Endothelial cell of umbilical vein (primary cell): ENCODE results near the gene ZBTB7B. TPM values are rescaled to one million over a fixed set of nuclear protein-coding genes. Genes with fewer than 3 reads are reported as not detected.

Experiments
- BruUV-seq: library from RNA; stranded (reverse); fragments of 400-500 nt; replicated peaks from 2 replicates; lab custom pipeline; 2021; lab: Mats Ljungman, UMichigan
- CTCF ChIA-PET: fragments of 300-600, 350-600 bp; sonication (Branson Sonifier 250); formaldehyde crosslinking; loops from one replicate; lab custom pipeline; 2021; ENCODE audit warnings: antibody characterized with exemption, inconsistent platforms; lab: Charles Lee
- POLR2A ChIA-PET: fragments of 300-600, 350-600 bp; sonication (Branson Sonifier 250); formaldehyde crosslinking; loops from one replicate; lab custom pipeline; 2021; ENCODE audit warnings: antibody characterized with exemption, inconsistent platforms; lab: Charles Lee
- DNase-seq: peaks from one replicate; pipeline ENCODE4 v3.0.0-alpha.2; 2011; ENCODE audit warnings: low read depth, low spot score
- FAIRE-seq: peaks from 2 replicates; lab custom pipeline; 2011; peaks lifted over from hg19 to GRCh38; lab: Jason Lieb, UNC
- H2AFZ ChIP-seq: 2 replicates; pipeline ENCODE4 v1.6.0; 2012; ENCODE audit warnings: low read depth, low read length, control low read depth, inconsistent platforms
- H3K27ac ChIP-seq: 2 replicates; pipeline ENCODE4 v1.5.1; 2011; ENCODE audit warnings: low read depth, mild to moderate bottlenecking, control low read depth, low read length, moderate library complexity; ENCODE audit not compliant: insufficient read depth
- H3K27me3 ChIP-seq, 2 experiments: 2 replicates each; pipeline versions ENCODE4 v1.6.0 to v1.6.1; 2011; ENCODE audit warnings: low read length in 2 of 2, mixed read lengths in 1 of 2; ENCODE audit not compliant: control insufficient read depth in 2 of 2, insufficient read depth in 2 of 2
- H3K36me3 ChIP-seq, 2 experiments: 2 replicates in 1 of 2; 3 replicates in 1 of 2; pipeline ENCODE4 v1.5.1; 2011; ENCODE audit warnings: low read length in 2 of 2, mild to moderate bottlenecking in 1 of 2, moderate library complexity in 1 of 2; ENCODE audit not compliant: control insufficient read depth in 2 of 2, insufficient read depth in 2 of 2; ENCODE audit errors: extremely low read depth in 1 of 2
- H3K4me1 ChIP-seq: 3 replicates; pipeline ENCODE4 v1.5.1; 2011; ENCODE audit warnings: mild to moderate bottlenecking, low read length; ENCODE audit not compliant: control insufficient read depth, insufficient read depth; ENCODE audit errors: extremely low read depth
- H3K4me2 ChIP-seq: 2 replicates; pipeline ENCODE4 v1.6.1; 2011; ENCODE audit warnings: low read length, control low read depth, mixed read lengths; ENCODE audit not compliant: insufficient read depth
- H3K4me3 ChIP-seq, 3 experiments: fragments of 200-600 bp in 1 of 3; sonication (generic), shearing (Covaris generic) in 1 of 3; replicated peaks in 1 of 3; 2 replicates each; pipeline ENCODE4 v1.5.1; 2011 to 2016; ENCODE audit warnings: control low read depth in 3 of 3, low read length in 3 of 3, mild to moderate bottlenecking in 2 of 3, inconsistent platforms in 1 of 3, low read depth in 1 of 3, moderate library complexity in 1 of 3; ENCODE audit not compliant: insufficient read depth in 1 of 3
- H3K79me2 ChIP-seq: 2 replicates; pipeline ENCODE4 v1.6.0; 2012; ENCODE audit warnings: low read length, inconsistent platforms; ENCODE audit not compliant: control insufficient read depth, insufficient read depth
- H3K9ac ChIP-seq: replicated peaks from 2 replicates; pipeline ENCODE3; 2011; ENCODE audit warnings: low read length, control low read depth; ENCODE audit not compliant: insufficient read depth; ENCODE audit errors: extremely low read depth
- H3K9me1 ChIP-seq: replicated peaks from 3 replicates; pipeline ENCODE4 v1.6.0; 2011; ENCODE audit warnings: mild to moderate bottlenecking, low read length; ENCODE audit not compliant: control insufficient read depth, insufficient read depth; ENCODE audit errors: extremely low read depth
- H3K9me3 ChIP-seq: replicated peaks from 2 replicates; pipeline ENCODE4 v1.5.1; 2012; ENCODE audit warnings: low read length, inconsistent platforms; ENCODE audit not compliant: control insufficient read depth, insufficient read depth
- H4K20me1 ChIP-seq: replicated peaks from 2 replicates; pipeline ENCODE3; 2011; ENCODE audit warnings: mild to moderate bottlenecking, low read length; ENCODE audit not compliant: control insufficient read depth, insufficient read depth; ENCODE audit errors: extremely low read depth
- CTCF ChIP-seq, 2 donors: IDR thresholded peaks; 1 replicate in 1 of 2; 2 replicates in 1 of 2; pipeline ENCODE4 v1.5.1; 2011; ENCODE audit warnings: low read length in 2 of 2, mild to moderate bottlenecking in 2 of 2, moderate library complexity in 2 of 2, control low read depth in 1 of 2, inconsistent platforms in 1 of 2, low read depth in 1 of 2; ENCODE audit not compliant: insufficient read depth in 1 of 2; ENCODE audit errors: extremely low read depth in 1 of 2
- EZH2 ChIP-seq: IDR thresholded peaks from 2 replicates; pipeline ENCODE4 v1.6.1; 2012; ENCODE audit warnings: borderline replicate concordance, low read depth, mild to moderate bottlenecking, moderate library complexity, low read length, inconsistent platforms; ENCODE audit not compliant: severe bottlenecking
- JUN ChIP-seq: IDR thresholded peaks from 2 replicates; pipeline ENCODE4 v1.6.1; 2011; ENCODE audit warnings: borderline replicate concordance, low read depth; ENCODE audit not compliant: insufficient read length, insufficient read depth
- POLR2A ChIP-seq: IDR thresholded peaks from 2 replicates; pipeline ENCODE4 v1.6.1; 2012; ENCODE audit warnings: low read depth, mild to moderate bottlenecking, control low read depth, low read length
- POLR2AphosphoS5 ChIP-seq: IDR thresholded peaks from 2 replicates; pipeline ENCODE4 v1.6.1; 2012; ENCODE audit warnings: low read depth, mild to moderate bottlenecking, control low read depth, low read length, moderate library complexity; ENCODE audit not compliant: insufficient read depth
- dilution Hi-C: fragments of 300-500 bp; cut with MboI; formaldehyde crosslinking; loops from one replicate; pipeline ENCODE4 v1.15.0; 2019; ENCODE audit warnings: low sequenced_read_pairs; ENCODE audit not compliant: extremely low pct_ligation_motif_present
- intact Hi-C: fragments of 100-400 bp; cut with micrococcal nuclease; formaldehyde crosslinking; loops from one replicate; pipeline ENCODE4 v1.10.0; 2022
- polyA plus RNA-seq, 4 experiments: library from polyadenylated mRNA; depleted of rRNA in 3 of 4; stranded (reverse) in 3 of 4; unstranded in 1 of 4; fragments of >200 nt; gene quantifications; 2 replicates each; pipeline versions ENCODE4 v1.2.1 to v1.2.3, GENCODE V29; 2011 to 2012; ENCODE audit warnings: missing spikeins in 1 of 4
- total RNA-seq: library from RNA; stranded (reverse); gene quantifications from 2 replicates; pipeline ENCODE4 v1.2.3, GENCODE V29; 2021

Gene ZBTB7B
- total and polyA plus RNA-seq, 2 donors (not counting 3 experiments of a cell fraction or from before 2014, with no cell fraction given), result 20.0 to 26.2 TPM

DNA sequence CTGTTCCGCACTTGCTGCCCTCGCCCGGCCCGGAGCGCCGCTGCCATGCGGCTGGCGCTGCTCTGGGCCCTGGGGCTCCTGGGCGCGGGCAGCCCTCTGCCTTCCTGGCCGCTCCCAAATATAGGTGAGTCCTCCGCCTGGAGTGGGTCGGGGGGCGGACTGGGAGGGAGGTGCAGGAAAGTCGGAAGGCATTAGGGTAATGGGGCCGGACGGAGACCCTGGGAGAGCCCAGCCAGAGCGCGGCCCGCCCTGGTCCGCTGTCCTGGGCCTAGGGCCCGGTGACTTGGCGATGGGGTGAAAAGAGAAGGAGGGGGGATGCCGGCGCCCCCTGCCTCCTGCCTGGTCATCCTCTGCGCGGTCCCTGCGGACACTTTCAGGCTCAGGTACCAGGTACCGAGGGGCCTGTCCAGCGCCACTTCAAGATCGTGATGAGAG lies 48.8 kb downstream of the ZBTB7B start:
- ChIA-PET POLR2A (interaction anchor here (0.7 to 1.6 kb wide), 2 partner anchors 33 to 141 kb away, joined by 3 to 4 read pairs; no protein-coding TSS in a partner anchor), CTCF (interaction anchor here (0.5 to 6.1 kb wide), 35 partner anchors 9 to 142 kb away, joined by 3 to 59 read pairs (median 5); partner anchors contain the start of genes DCST1, DCST2, EFNA3 and EFNA4)
- peak; percentile 73 for TF ChIP-seq POLR2AphosphoS5
- peak; percentile 76 for TF ChIP-seq POLR2A
- TF ChIP-seq EZH2, result no peak
- Histone ChIP-seq H3K9ac (peak overlapping the region; percentile 42), H3K4me3 (peak overlapping the region; percentile 66 to 75 (median 74)), H3K27me3 (no peaks in the 10 kb centered on the region), H4K20me1 (no peaks in the 10 kb centered on the region), H3K27ac (peak overlapping the region; percentile 25), H3K4me2 (peak overlapping the region; percentile 86), H3K9me3 (no peaks in the 10 kb centered on the region), H2AFZ (peak overlapping the region; percentile 4), H3K9me1 (no peaks in the 10 kb centered on the region), H3K36me3 (peaks cover 5 to 13% of the 10 kb centered on the region in 2 experiments), H3K4me1 (peaks cover 24% of the 10 kb centered on the region), H3K79me2 (peaks cover 21% of the 10 kb centered on the region)
- dilution Hi-C loops (no loop called here), intact Hi-C loops (loop anchor here (1.0 to 2.0 kb wide), 2 partner anchors 49 to 91 kb away; partner anchors contain the start of genes PYGO2 and ZBTB7B)
- no peak for DNase-seq
- BruUV-seq, result TSS peak; percentile 10
- no peak for FAIRE-seq

GRCh38 chr1:155051777-155052398 lies 49.3 kb downstream of the ZBTB7B start:
- intact Hi-C loops (loop anchor here (1.0 to 2.0 kb wide), 4 partner anchors 9 to 91 kb away; partner anchors contain the start of genes PYGO2 and ZBTB7B), dilution Hi-C loops (no loop called here)
- FAIRE-seq (peak; percentile 80), DNase-seq (peak; percentile 45)
- Histone ChIP-seq H3K9ac (peak overlapping the region; percentile 42), H4K20me1 (no peaks in the 10 kb centered on the region), H3K27ac (peak overlapping the region; percentile 25), H3K4me3 (peak overlapping the region; percentile 66 to 75 (median 74)), H3K79me2 (peaks cover 21% of the 10 kb centered on the region), H3K36me3 (peaks cover 5 to 18% of the 10 kb centered on the region in 2 experiments), H3K4me2 (peak overlapping the region; percentile 86), H2AFZ (peak overlapping the region; percentile 4), H3K9me1 (no peaks in the 10 kb centered on the region), H3K27me3 (no peaks in the 10 kb centered on the region), H3K4me1 (peaks cover 24% of the 10 kb centered on the region), H3K9me3 (no peaks in the 10 kb centered on the region)
- ChIA-PET POLR2A (interaction anchor here (1.6 kb wide), 1 partner anchor 33 kb away, joined by 4 read pairs; no protein-coding TSS in a partner anchor), CTCF (interaction anchor here (0.5 to 6.1 kb wide), 20 partner anchors 9 to 121 kb away, joined by 3 to 59 read pairs (median 5); partner anchors contain the start of genes EFNA3, EFNA4, KRTCAP2 and LENEP)
- TF ChIP-seq CTCF (IDR thresholded peaks at IDR 0.05; ENCODE audit: extremely low read depth in 1 of 2, insufficient read depth in 1 of 2, low read depth in 1 of 2, low read length in 2 of 2), result no peak
- no peak for TF ChIP-seq POLR2A
- TF ChIP-seq POLR2AphosphoS5, result peak; percentile 7
- no peak for TF ChIP-seq JUN
- BruUV-seq, result no TSS peak
